Epithelial cell of esophagus (primary cell): ENCODE measurements around the gene MYH9.
"Not testable (repeated sequence)": the region's sequence is repeated elsewhere in the genome, so short reads cannot be mapped to it uniquely, and the experiment has no call there.

Source experiments
- DNase-seq: peaks from one replicate; pipeline ENCODE4 v3.0.0; 2010; ENCODE audit warnings: low read depth
- H3K4me3 ChIP-seq: 2 replicates; pipeline ENCODE4 v1.5.1; 2011; ENCODE audit warnings: mild to moderate bottlenecking, low read length, control low read depth
- TF ChIP-seq, protein P1 (sequence below): IDR thresholded peaks from 2 replicates; pipeline ENCODE4 v1.5.1; 2011; ENCODE audit warnings: low read depth, mild to moderate bottlenecking, low read length, control low read depth, inconsistent platforms; ENCODE audit not compliant: insufficient read depth; ENCODE audit errors: missing control alignments

Gene MYH9

DNA sequence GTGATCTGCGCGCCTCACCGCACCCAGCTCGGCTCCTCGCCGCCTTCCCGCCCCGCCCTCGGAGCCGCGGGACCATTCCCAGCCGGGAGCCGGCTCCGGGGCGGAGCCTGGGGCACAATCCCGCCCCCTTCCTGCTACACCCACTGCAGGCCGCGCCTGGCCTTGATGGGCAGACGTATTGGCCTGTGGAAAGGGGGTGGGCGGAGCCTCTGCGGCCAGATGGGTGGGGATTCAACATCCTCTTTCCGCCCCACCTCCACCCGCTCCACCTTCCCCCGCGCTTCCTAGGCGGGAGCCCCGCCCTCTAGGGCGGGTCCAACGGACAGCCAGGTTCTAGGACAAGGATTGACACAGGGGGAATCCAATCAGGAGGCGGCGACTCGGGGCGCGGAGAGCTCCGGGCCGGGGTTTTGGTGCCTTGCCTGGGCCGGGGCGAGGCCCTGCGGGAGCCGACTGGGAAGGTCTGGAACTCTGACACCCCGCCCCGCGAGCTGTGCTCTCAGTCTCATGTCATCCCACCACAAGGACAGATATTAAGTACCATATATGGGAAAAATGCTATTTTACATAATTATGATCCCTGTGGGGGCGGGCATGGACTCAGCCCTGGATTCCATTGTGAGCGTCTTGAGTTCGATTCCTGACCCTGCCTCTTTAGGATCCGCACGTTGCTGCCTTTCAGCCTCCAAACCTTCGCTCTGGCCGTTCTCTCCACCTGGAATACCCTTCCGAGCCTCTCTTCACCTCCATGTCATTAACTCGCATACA is at the start of gene MYH9:
MYH9 (minus strand) TSS at position 9 of the 768 bp plus-strand sequence. CDS start 38,731 bp downstream, outside the sequence.
- TF ChIP-seq, protein P1, sequence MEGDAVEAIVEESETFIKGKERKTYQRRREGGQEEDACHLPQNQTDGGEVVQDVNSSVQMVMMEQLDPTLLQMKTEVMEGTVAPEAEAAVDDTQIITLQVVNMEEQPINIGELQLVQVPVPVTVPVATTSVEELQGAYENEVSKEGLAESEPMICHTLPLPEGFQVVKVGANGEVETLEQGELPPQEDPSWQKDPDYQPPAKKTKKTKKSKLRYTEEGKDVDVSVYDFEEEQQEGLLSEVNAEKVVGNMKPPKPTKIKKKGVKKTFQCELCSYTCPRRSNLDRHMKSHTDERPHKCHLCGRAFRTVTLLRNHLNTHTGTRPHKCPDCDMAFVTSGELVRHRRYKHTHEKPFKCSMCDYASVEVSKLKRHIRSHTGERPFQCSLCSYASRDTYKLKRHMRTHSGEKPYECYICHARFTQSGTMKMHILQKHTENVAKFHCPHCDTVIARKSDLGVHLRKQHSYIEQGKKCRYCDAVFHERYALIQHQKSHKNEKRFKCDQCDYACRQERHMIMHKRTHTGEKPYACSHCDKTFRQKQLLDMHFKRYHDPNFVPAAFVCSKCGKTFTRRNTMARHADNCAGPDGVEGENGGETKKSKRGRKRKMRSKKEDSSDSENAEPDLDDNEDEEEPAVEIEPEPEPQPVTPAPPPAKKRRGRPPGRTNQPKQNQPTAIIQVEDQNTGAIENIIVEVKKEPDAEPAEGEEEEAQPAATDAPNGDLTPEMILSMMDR: no peak
- DNase-seq: peak; percentile 100
- peak within 1 kb of the TSS; percentile 83 for H3K4me3 ChIP-seq

DNA sequence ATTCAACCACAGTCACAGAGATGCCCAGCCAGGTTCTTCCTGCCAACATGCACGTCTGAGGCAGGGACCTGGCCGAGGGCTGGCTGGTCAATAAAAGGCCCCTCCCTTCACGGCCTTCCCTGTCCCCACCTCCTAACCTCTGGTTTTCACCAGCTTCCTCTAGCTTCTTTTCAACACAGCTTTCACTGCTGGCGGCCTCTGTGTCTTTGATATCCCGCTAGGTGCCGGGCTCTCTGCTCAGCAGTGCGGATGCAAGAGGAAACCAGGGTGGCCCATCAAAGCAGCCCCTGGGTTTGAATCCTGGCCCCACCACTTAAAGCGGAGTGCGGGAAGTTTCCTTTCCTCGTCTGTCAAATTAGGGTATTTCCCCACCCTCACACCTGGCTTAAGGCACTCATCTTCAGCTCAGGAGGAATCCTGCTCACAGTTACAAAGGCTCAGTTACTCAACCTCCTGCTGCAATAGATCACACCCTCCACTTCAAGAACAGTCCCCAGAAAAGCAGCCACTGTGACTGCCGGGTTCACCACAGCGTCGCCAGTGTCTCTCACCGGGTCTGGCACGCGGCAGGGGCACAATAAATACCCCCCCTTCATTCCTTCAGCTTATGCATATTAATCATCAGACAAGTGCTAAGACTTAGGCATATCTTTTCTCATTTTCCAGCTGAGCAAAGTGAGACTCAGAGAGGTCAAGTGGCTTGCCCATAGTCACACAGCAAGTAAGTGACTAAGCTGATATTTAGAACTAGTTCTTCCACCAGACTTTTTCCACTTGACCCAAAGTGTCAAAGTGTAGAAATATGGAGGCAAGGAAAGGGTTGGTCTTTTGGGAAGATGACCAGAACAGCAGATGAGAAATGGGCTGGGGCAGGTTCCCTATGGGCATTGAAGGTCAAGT is 48.0 kb upstream of the MYH9 start:
- TF ChIP-seq, protein P1: no peak
- peak; percentile 62 for DNase-seq
- no peak overlapping the region for H3K4me3 ChIP-seq

DNA sequence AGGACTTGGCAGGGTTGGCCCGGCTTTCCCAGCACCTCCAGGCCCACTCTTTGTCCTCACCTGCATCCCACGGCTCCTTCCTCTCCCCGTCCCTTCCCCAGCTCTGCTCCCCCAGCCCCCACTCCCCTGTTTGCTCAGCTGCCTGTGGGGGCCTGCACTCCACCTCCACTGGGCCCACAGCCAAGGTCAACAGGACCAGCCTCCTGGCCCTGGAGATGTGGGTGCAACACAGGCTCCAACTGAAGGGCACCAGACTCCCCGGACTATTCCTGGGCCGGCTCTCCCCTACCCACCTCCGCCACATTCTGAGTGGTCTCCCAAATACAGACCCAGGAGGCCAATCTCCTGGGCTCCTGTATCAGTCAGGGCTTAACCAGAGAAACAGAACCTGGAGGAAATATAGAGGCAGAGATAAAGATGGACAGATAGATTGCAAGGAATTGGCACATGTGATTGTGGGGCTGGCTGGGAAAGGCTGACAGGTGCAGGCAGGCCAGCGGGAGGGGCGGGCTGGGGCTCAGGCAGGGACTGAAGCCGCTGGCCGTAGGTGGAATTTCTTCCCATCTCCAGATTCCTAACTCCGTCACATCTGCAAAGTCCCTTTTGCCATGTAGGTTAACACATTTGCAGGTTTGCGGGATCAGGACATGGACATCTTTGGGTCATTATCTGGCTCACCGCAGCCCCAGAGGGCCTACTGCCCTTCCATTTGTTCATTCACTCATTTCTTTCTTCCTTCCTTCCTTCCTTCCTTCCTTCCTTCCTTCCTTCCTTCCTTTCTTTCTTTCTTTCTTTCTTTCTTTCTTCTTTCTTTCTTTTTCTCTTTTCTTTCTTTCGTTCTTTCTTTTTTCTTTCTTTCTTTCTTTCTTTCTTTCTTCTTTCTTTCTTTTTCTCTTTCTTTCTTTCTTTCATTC is 45.8 kb upstream of the MYH9 start:
- no peak overlapping the region for H3K4me3 ChIP-seq
- DNase-seq: peak; percentile 15
- TF ChIP-seq, protein P1: no peak

DNA sequence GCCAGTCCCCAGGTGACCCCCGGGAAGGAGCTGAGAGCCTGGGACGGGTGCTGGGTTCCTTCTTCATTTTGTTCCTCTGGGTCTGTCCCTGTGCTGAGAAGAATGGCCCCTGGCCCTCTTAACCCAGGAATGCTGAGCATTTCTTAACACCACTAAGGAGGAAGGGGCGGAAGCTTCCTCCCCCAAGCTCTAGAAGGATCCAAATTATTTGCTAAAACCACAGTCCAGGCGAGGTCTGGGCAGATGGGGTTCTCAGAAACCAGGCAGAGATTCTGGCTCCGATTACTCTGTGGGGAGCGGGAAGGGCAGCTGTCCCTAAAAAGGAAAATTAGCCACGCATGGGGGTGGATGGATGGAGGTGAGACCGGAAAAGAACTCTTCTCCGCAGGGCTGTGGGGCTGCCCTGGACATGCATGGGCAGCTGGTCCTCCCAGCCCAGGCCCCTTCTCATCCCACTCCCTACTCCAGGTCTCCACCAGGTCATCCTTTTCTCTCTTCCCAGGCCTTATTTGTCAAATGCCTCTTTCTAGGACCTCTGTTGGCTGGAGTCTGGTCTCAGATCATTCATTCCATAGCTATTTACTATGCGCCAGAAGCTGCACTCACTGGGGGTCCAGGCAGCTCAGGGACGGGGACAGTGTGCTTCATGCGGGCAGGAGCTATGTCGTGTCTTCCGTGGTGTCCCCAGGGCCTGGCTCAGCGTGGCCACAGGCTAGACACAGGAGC is 45.0 kb upstream of the MYH9 start:
- DNase-seq: no peak
- H3K4me3 ChIP-seq: no peak overlapping the region
- TF ChIP-seq, protein P1: no peak

DNA sequence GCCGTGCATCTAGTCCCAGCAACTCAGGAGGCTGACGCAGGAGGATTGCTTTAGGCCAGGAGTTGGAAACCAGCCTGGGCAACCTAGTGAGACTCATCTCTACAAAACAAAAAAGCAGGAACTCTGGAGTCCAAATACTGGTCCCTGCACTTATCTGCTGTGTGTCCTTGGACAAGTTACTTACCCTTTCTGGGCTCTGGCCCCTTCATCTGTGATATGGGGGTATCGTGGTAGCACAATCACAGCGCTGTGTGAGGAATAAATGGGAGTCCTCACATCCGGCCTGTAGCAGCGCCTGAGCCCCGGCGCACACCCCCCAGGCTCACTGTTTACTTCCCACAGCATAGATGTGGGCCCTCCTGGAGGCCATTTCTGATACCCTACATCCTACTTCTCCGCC is 44.2 kb upstream of the MYH9 start:
- TF ChIP-seq, protein P1: no peak

DNA sequence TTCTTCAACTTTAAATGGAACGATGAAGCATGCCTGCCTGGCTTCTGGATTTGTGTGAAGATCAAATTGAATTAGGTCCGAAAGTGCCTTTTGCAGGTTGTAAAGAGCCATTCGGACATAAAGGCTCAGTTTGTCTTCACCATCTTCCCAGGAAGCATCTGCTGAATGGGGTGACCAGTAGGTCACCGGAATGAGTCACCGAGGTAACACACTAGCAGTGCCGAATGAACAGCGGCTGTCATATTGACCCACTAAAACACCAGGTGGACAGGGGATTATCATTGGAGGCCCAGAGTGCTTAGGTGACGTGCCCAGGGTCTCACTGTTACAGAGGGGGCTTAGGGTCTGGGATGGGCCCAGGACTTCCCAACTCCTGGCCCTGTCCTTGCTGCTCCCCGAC is 43.1 kb upstream of the MYH9 start:
- peak; percentile 22 for DNase-seq
- TF ChIP-seq, protein P1: no peak
- no peak overlapping the region for H3K4me3 ChIP-seq

More for the DNA sequence above, 44.2 kb upstream of the MYH9 start:
- DNase-seq: no peak
- no peak overlapping the region for H3K4me3 ChIP-seq

DNA sequence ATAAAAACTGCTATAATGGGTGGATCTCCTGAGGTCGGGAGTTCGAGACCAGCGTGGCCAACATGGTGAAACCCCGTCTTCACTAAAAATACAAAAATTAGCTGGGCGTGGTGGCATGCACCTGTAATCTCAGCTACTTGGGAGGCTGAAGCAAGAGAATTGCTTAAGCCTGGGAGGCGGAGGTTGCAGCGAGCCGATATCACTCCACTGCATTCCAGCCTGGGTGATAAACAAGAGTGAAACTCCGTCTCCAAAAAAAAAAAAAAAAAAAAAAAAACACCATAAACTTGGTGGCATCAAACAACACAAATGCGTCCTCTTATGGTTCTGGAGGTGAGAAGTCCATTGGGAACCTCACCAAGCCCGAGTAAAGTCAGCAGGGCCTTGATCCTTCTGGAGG is 40.2 kb upstream of the MYH9 start:
- not testable (repeated sequence) for H3K4me3 ChIP-seq, DNase-seq
